ENCODE data around the gene ARHGEF11. TPM values are rescaled to one million over a fixed set of nuclear protein-coding genes. Genes with fewer than 3 reads are reported as not detected.

ARHGEF11 gene
- polyA plus RNA-seq, 1 donor (not counting 4 experiments of a cell fraction or from before 2014, with no cell fraction given) = 8.0 TPM

GRCh38 chr1:156926175-156926574, 119.4 kb downstream of the ARHGEF11 start:
- no peaks in the 10 kb centered on the region for H3K9me1 ChIP-seq (ENCODE audit: control insufficient read depth, extremely low read depth, insufficient read depth, low read length)
- H3K79me2 ChIP-seq (ENCODE audit: control insufficient read depth, insufficient read depth, low read length) = no peaks in the 10 kb centered on the region
- DNase-seq (ENCODE audit: low read depth, low spot score) (peak; percentile 62), FAIRE-seq (peak; percentile 72)
- peaks cover 85% of the 10 kb centered on the region for H3K27me3 ChIP-seq (ENCODE audit: control insufficient read depth, extremely low read depth, insufficient read depth, low read length)
- H3K9me3 ChIP-seq (ENCODE audit: control insufficient read depth, low read depth, low read length) = no peaks in the 10 kb centered on the region
- dilution Hi-C loops (cut with MboI; ENCODE audit: extremely low pct_ligation_motif_present, low sequenced_read_pairs) = no loop called here
- peaks cover 12% of the 10 kb centered on the region for H3K4me1 ChIP-seq (ENCODE audit: control insufficient read depth, extremely low read depth, insufficient read depth, low read length)
- TF ChIP-seq EZH2 (IDR thresholded peaks at IDR 0.05; ENCODE audit: low read length) (peak; percentile 12), CTCF (optimal IDR thresholded peaks at IDR 0.05 in 1 of 3, IDR thresholded peaks at IDR 0.05 in 1 of 3, conservative IDR thresholded peaks at IDR 0.05 in 1 of 3; ENCODE audit: extremely low read depth in 1 of 3, insufficient read depth in 2 of 3, low read length in 3 of 3) (no peak)
- no peak overlapping the region for H3K27ac ChIP-seq (ENCODE audit: control insufficient read depth, insufficient read depth, low read length)
- H2AFZ ChIP-seq (ENCODE audit: control insufficient read depth, low read length) = no peak overlapping the region
- peaks cover 1% of the 10 kb centered on the region for H4K20me1 ChIP-seq (ENCODE audit: control insufficient read depth, extremely low read depth, insufficient read depth, low read length)
- H3K9ac ChIP-seq (ENCODE audit: control insufficient read depth, extremely low read depth, insufficient read depth, low read length) = no peak overlapping the region
- H3K4me3 ChIP-seq (ENCODE audit: control insufficient read depth in 2 of 3, extremely low read depth in 1 of 3, insufficient read depth in 2 of 3, low read depth in 1 of 3, low read length in 3 of 3) = no peak overlapping the region
- H3K4me2 ChIP-seq (ENCODE audit: control insufficient read depth, extremely low read depth, insufficient read depth, low read depth, low read length) = no peak overlapping the region
- no peaks in the 10 kb centered on the region for H3K36me3 ChIP-seq (ENCODE audit: control insufficient read depth in 2 of 2, extremely low read depth in 1 of 2, insufficient read depth in 2 of 2, low read length in 2 of 2)

- TF ChIP-seq CTCF (optimal IDR thresholded peaks at IDR 0.05 in 1 of 3, IDR thresholded peaks at IDR 0.05 in 1 of 3, conservative IDR thresholded peaks at IDR 0.05 in 1 of 3; ENCODE audit: extremely low read depth in 1 of 3, insufficient read depth in 2 of 3, low read length in 3 of 3) (no peak), EZH2 (IDR thresholded peaks at IDR 0.05; ENCODE audit: low read length) (no peak)
- no peak for FAIRE-seq
- dilution Hi-C loops (cut with MboI; ENCODE audit: extremely low pct_ligation_motif_present, low sequenced_read_pairs) = no loop called here
- H3K9me1 ChIP-seq (ENCODE audit: control insufficient read depth, extremely low read depth, insufficient read depth, low read length) = no peaks in the 10 kb centered on the region
- H3K27ac ChIP-seq (ENCODE audit: control insufficient read depth, insufficient read depth, low read length) = no peak overlapping the region
- peaks cover 4% of the 10 kb centered on the region for H4K20me1 ChIP-seq (ENCODE audit: control insufficient read depth, extremely low read depth, insufficient read depth, low read length)
- peaks cover 85% of the 10 kb centered on the region for H3K27me3 ChIP-seq (ENCODE audit: control insufficient read depth, extremely low read depth, insufficient read depth, low read length)
- H3K79me2 ChIP-seq (ENCODE audit: control insufficient read depth, insufficient read depth, low read length) = no peaks in the 10 kb centered on the region
- no peak overlapping the region for H3K9ac ChIP-seq (ENCODE audit: control insufficient read depth, extremely low read depth, insufficient read depth, low read length)
- no peak overlapping the region for H2AFZ ChIP-seq (ENCODE audit: control insufficient read depth, low read length)
- no peaks in the 10 kb centered on the region for H3K9me3 ChIP-seq (ENCODE audit: control insufficient read depth, low read depth, low read length)
- peaks cover 17% of the 10 kb centered on the region for H3K4me1 ChIP-seq (ENCODE audit: control insufficient read depth, extremely low read depth, insufficient read depth, low read length)
- DNase-seq (ENCODE audit: low read depth, low spot score) = no peak
- H3K36me3 ChIP-seq (ENCODE audit: control insufficient read depth in 2 of 2, extremely low read depth in 1 of 2, insufficient read depth in 2 of 2, low read length in 2 of 2) = no peaks in the 10 kb centered on the region
- no peak overlapping the region for H3K4me3 ChIP-seq (ENCODE audit: control insufficient read depth in 2 of 3, extremely low read depth in 1 of 3, insufficient read depth in 2 of 3, low read depth in 1 of 3, low read length in 3 of 3)
- H3K4me2 ChIP-seq (ENCODE audit: control insufficient read depth, extremely low read depth, insufficient read depth, low read depth, low read length) = no peak overlapping the region
Measured at GRCh38 chr1:156925154-156926010, 120.2 kb downstream of the ARHGEF11 start.
